ENCODE results near the gene PPP1R3C.

The PPP1R3C gene

GRCh38 chr10:91603931-91604331 is 28.9 kb downstream of the PPP1R3C start:
- H3K4me2 ChIP-seq (ENCODE audit: insufficient read depth, low read length, poor library complexity, severe bottlenecking) = no peak overlapping the region
- no peaks in the 10 kb centered on the region for H3K27me3 ChIP-seq (ENCODE audit: control insufficient read depth in 3 of 3, insufficient read depth in 3 of 3, low read depth in 1 of 3, low read length in 3 of 3)
- no peak overlapping the region for H3K9ac ChIP-seq (ENCODE audit: low read depth, low read length, poor library complexity)
- no CpG with 5 or more reads among the region's 5 CpGs for WGBS, 2 donors (ENCODE audit: extremely low coverage in 2 of 2, insufficient read length in 2 of 2, insufficient replicate concordance in 1 of 2)
- peaks cover 4 to 9% of the 10 kb centered on the region in 2 donors for H3K4me1 ChIP-seq (ENCODE audit: control insufficient read depth in 2 of 2, insufficient read depth in 1 of 2, low read depth in 1 of 2, low read length in 2 of 2)
- H2AFZ ChIP-seq (ENCODE audit: low read length) = no peak overlapping the region
- no peaks in the 10 kb centered on the region for H3K36me3 ChIP-seq (replicated peaks in 1 of 2; ENCODE audit: control insufficient read depth in 2 of 2, insufficient read depth in 2 of 2, low read length in 2 of 2)
- H4K8ac ChIP-seq (ENCODE audit: low read depth, low read length) = no peak overlapping the region
- H3K23ac ChIP-seq (ENCODE audit: low read depth, low read length, poor library complexity) = no peak overlapping the region
- no peak overlapping the region for H2BK5ac ChIP-seq (ENCODE audit: low read length)
- no peak overlapping the region for H3K4me3 ChIP-seq (ENCODE audit: low read length in 2 of 2)
- no peak overlapping the region for H2AK5ac ChIP-seq (ENCODE audit: low read depth, low read length)
- no peak overlapping the region for H3K14ac ChIP-seq (ENCODE audit: low read length)
- no peak overlapping the region for H3K27ac ChIP-seq (replicated peaks; ENCODE audit: low read length)
- H2BK120ac ChIP-seq (ENCODE audit: low read depth, low read length) = no peak overlapping the region
- H3K18ac ChIP-seq (ENCODE audit: low read length) = no peak overlapping the region
- H3K79me1 ChIP-seq (ENCODE audit: low read depth, low read length) = no peaks in the 10 kb centered on the region
- no peaks in the 10 kb centered on the region for H3K9me3 ChIP-seq (replicated peaks in 1 of 2; ENCODE audit: control insufficient read depth in 2 of 2, insufficient read depth in 1 of 2, low read depth in 1 of 2, low read length in 2 of 2)
- H3K4ac ChIP-seq (ENCODE audit: low read length) = no peak overlapping the region
- no peak overlapping the region for H4K91ac ChIP-seq (ENCODE audit: low read depth, low read length, poor library complexity)
- H2BK15ac ChIP-seq (ENCODE audit: low read length) = no peak overlapping the region
- no peak for DNase-seq (ENCODE audit: low spot score)
- H2BK12ac ChIP-seq (ENCODE audit: low read length) = no peak overlapping the region

- no CpG with 5 or more reads among the region's 4 CpGs for WGBS, 2 donors (ENCODE audit: extremely low coverage in 2 of 2, insufficient read length in 2 of 2, insufficient replicate concordance in 1 of 2)
- H3K23ac ChIP-seq (ENCODE audit: low read depth, low read length, poor library complexity) = no peak overlapping the region
- H2BK120ac ChIP-seq (ENCODE audit: low read depth, low read length) = no peak overlapping the region
- no peak overlapping the region for H3K27ac ChIP-seq (replicated peaks; ENCODE audit: low read length)
- H3K4me3 ChIP-seq (ENCODE audit: low read length in 2 of 2) = no peak overlapping the region
- no peak overlapping the region for H2BK12ac ChIP-seq (ENCODE audit: low read length)
- DNase-seq (ENCODE audit: low spot score) = no peak
- H4K8ac ChIP-seq (ENCODE audit: low read depth, low read length) = no peak overlapping the region
- no peak overlapping the region for H2BK15ac ChIP-seq (ENCODE audit: low read length)
- no peak overlapping the region for H3K4me2 ChIP-seq (ENCODE audit: insufficient read depth, low read length, poor library complexity, severe bottlenecking)
- H3K18ac ChIP-seq (ENCODE audit: low read length) = no peak overlapping the region
- no peaks in the 10 kb centered on the region for H3K9me3 ChIP-seq (replicated peaks in 1 of 2; ENCODE audit: control insufficient read depth in 2 of 2, insufficient read depth in 1 of 2, low read depth in 1 of 2, low read length in 2 of 2)
- H3K4ac ChIP-seq (ENCODE audit: low read length) = no peak overlapping the region
- H4K91ac ChIP-seq (ENCODE audit: low read depth, low read length, poor library complexity) = no peak overlapping the region
- no peak overlapping the region for H2BK5ac ChIP-seq (ENCODE audit: low read length)
- no peak overlapping the region for H2AK5ac ChIP-seq (ENCODE audit: low read depth, low read length)
- H3K79me1 ChIP-seq (ENCODE audit: low read depth, low read length) = no peaks in the 10 kb centered on the region
- H2AFZ ChIP-seq (ENCODE audit: low read length) = no peak overlapping the region
- no peaks in the 10 kb centered on the region for H3K4me1 ChIP-seq (ENCODE audit: control insufficient read depth in 2 of 2, insufficient read depth in 1 of 2, low read depth in 1 of 2, low read length in 2 of 2)
- H3K14ac ChIP-seq (ENCODE audit: low read length) = no peak overlapping the region
- H3K9ac ChIP-seq (ENCODE audit: low read depth, low read length, poor library complexity) = no peak overlapping the region
- H3K36me3 ChIP-seq (replicated peaks in 1 of 2; ENCODE audit: control insufficient read depth in 2 of 2, insufficient read depth in 2 of 2, low read length in 2 of 2) = no peaks in the 10 kb centered on the region
- H3K27me3 ChIP-seq (ENCODE audit: control insufficient read depth in 3 of 3, insufficient read depth in 3 of 3, low read depth in 1 of 3, low read length in 3 of 3) = peaks cover 0 to 3% (median 0%) of the 10 kb centered on the region in 3 experiments
These were observed 29.9 kb downstream of the PPP1R3C start for GRCh38 chr10:91602868-91603568.

DNA sequence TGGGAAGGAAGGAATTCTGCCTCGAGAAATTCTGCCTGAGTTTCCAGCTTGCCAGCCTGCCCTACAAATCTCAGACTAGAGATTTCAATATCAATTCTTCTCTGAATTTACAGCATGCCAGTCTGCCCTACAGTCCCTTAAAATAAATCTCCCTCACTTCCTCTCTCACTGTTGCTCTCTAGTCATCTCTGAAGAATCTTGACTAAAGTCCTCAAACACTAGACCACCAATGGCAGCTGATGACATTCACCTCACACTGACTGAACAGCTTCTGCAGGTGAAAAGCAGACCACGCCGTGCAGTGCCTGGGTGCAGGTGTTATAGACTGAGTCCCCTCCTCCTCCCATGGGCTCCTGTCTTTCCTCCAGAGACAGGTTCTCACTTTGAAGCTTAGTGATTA is 30.4 kb downstream of the PPP1R3C start:
- no CpG with 5 or more reads among the region's 3 CpGs for WGBS, 2 donors (ENCODE audit: extremely low coverage in 2 of 2, insufficient read length in 2 of 2, insufficient replicate concordance in 1 of 2)
- peaks cover 0 to 8% (median 0%) of the 10 kb centered on the region in 3 experiments for H3K27me3 ChIP-seq (ENCODE audit: control insufficient read depth in 3 of 3, insufficient read depth in 3 of 3, low read depth in 1 of 3, low read length in 3 of 3)
- H3K18ac ChIP-seq (ENCODE audit: low read length) = no peak overlapping the region
- no peak overlapping the region for H3K27ac ChIP-seq (replicated peaks; ENCODE audit: low read length)
- no peak overlapping the region for H3K4ac ChIP-seq (ENCODE audit: low read length)
- no peak overlapping the region for H3K14ac ChIP-seq (ENCODE audit: low read length)
- no peak overlapping the region for H3K9ac ChIP-seq (ENCODE audit: low read depth, low read length, poor library complexity)
- no peak overlapping the region for H2AFZ ChIP-seq (ENCODE audit: low read length)
- H2BK15ac ChIP-seq (ENCODE audit: low read length) = no peak overlapping the region
- H2AK5ac ChIP-seq (ENCODE audit: low read depth, low read length) = no peak overlapping the region
- no peak overlapping the region for H3K4me3 ChIP-seq (ENCODE audit: low read length in 2 of 2)
- no peak overlapping the region for H4K91ac ChIP-seq (ENCODE audit: low read depth, low read length, poor library complexity)
- H4K8ac ChIP-seq (ENCODE audit: low read depth, low read length) = no peak overlapping the region
- no peak overlapping the region for H2BK5ac ChIP-seq (ENCODE audit: low read length)
- H2BK12ac ChIP-seq (ENCODE audit: low read length) = no peak overlapping the region
- H2BK120ac ChIP-seq (ENCODE audit: low read depth, low read length) = no peak overlapping the region
- no peaks in the 10 kb centered on the region for H3K9me3 ChIP-seq (replicated peaks in 1 of 2; ENCODE audit: control insufficient read depth in 2 of 2, insufficient read depth in 1 of 2, low read depth in 1 of 2, low read length in 2 of 2)
- H3K79me1 ChIP-seq (ENCODE audit: low read depth, low read length) = no peaks in the 10 kb centered on the region
- no peaks in the 10 kb centered on the region for H3K36me3 ChIP-seq (replicated peaks in 1 of 2; ENCODE audit: control insufficient read depth in 2 of 2, insufficient read depth in 2 of 2, low read length in 2 of 2)
- no peak for DNase-seq (ENCODE audit: low spot score)
- H3K4me1 ChIP-seq (ENCODE audit: control insufficient read depth in 2 of 2, insufficient read depth in 1 of 2, low read depth in 1 of 2, low read length in 2 of 2) = no peaks in the 10 kb centered on the region
- H3K4me2 ChIP-seq (ENCODE audit: insufficient read depth, low read length, poor library complexity, severe bottlenecking) = no peak overlapping the region
- H3K23ac ChIP-seq (ENCODE audit: low read depth, low read length, poor library complexity) = no peak overlapping the region

- Histone ChIP-seq H3K18ac (ENCODE audit: low read length) (no peak overlapping the region), H3K4me3 (ENCODE audit: low read length in 2 of 2) (no peak overlapping the region), H3K4ac (ENCODE audit: low read length) (no peak overlapping the region), H3K14ac (ENCODE audit: low read length) (no peak overlapping the region), H2BK12ac (ENCODE audit: low read length) (no peak overlapping the region), H3K27ac (replicated peaks; ENCODE audit: low read length) (no peak overlapping the region), H3K4me1 (ENCODE audit: control insufficient read depth in 2 of 2, insufficient read depth in 1 of 2, low read depth in 1 of 2, low read length in 2 of 2) (no peaks in the 10 kb centered on the region), H3K36me3 (replicated peaks in 1 of 2; ENCODE audit: control insufficient read depth in 2 of 2, insufficient read depth in 2 of 2, low read length in 2 of 2) (no peaks in the 10 kb centered on the region), H4K8ac (ENCODE audit: low read depth, low read length) (no peak overlapping the region), H2BK5ac (ENCODE audit: low read length) (no peak overlapping the region), H2AFZ (ENCODE audit: low read length) (no peak overlapping the region), H3K9me3 (replicated peaks in 1 of 2; ENCODE audit: control insufficient read depth in 2 of 2, insufficient read depth in 1 of 2, low read depth in 1 of 2, low read length in 2 of 2) (no peaks in the 10 kb centered on the region), H3K23ac (ENCODE audit: low read depth, low read length, poor library complexity) (no peak overlapping the region), H2BK15ac (ENCODE audit: low read length) (no peak overlapping the region), H3K27me3 (ENCODE audit: control insufficient read depth in 3 of 3, insufficient read depth in 3 of 3, low read depth in 1 of 3, low read length in 3 of 3) (peaks cover 0 to 16% (median 0%) of the 10 kb centered on the region in 3 experiments), H2AK5ac (ENCODE audit: low read depth, low read length) (no peak overlapping the region), H3K79me1 (ENCODE audit: low read depth, low read length) (no peaks in the 10 kb centered on the region), H2BK120ac (ENCODE audit: low read depth, low read length) (no peak overlapping the region), H3K9ac (ENCODE audit: low read depth, low read length, poor library complexity) (no peak overlapping the region), H3K4me2 (ENCODE audit: insufficient read depth, low read length, poor library complexity, severe bottlenecking) (no peak overlapping the region), H4K91ac (ENCODE audit: low read depth, low read length, poor library complexity) (no peak overlapping the region)
- DNase-seq (ENCODE audit: low spot score) = no peak
- no CpG with 5 or more reads among the region's 4 CpGs for WGBS, 2 donors (ENCODE audit: extremely low coverage in 2 of 2, insufficient read length in 2 of 2, insufficient replicate concordance in 1 of 2)
These were observed 31.7 kb downstream of the PPP1R3C start for GRCh38 chr10:91601212-91601611.
